GM19455 (cell line): ENCODE data around the gene ANKRD55.
"Not testable (repeated sequence)": the region's sequence is repeated elsewhere in the genome, so short reads cannot be mapped to it uniquely, and the experiment has no call there.

Experiments used
- ATAC-seq: cut with Tn5 transposase; IDR thresholded peaks from one replicate; pipeline ENCODE4 v1.9.1; 2021; ENCODE audit not compliant: unreplicated experiment

Gene ANKRD55

GRCh38 chr5:56233230-56233629, at the start of gene ANKRD55:
ANKRD55 (minus strand) TSS chr5:56233330; CDS start chr5:56232913, 417 bp downstream.
- ATAC-seq, result no peak

- no peak for ATAC-seq
Observed at GRCh38 chr5:56282216-56282615, 49.1 kb upstream of the ANKRD55 start.

GRCh38 chr5:56281489-56282165, 48.5 kb upstream of the ANKRD55 start:
- ATAC-seq, result no peak

GRCh38 chr5:56279979-56280378, 46.8 kb upstream of the ANKRD55 start:
- ATAC-seq, result no peak

DNA sequence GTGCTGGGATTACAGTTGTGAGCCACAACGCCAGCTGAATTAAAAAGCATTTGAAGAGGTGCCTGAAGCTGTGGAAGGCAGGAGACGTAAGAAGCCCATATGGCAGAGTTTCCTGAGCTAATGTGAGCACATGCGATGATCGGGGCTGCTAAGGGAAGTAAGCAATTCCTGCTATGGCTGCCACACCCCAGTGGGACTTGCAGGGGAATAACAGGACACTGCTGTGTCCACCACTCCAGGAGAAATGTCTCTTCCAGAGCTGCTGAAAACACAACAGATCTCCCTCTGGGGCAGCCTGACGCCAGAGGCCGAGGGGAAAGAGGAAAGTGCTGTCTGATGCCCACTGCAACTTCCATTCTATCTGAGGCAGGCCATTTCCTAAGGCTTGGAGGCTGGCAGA, 46.2 kb upstream of the ANKRD55 start:
- ATAC-seq, result no peak

GRCh38 chr5:56278335-56278753, 45.2 kb upstream of the ANKRD55 start:
- no peak for ATAC-seq

DNA sequence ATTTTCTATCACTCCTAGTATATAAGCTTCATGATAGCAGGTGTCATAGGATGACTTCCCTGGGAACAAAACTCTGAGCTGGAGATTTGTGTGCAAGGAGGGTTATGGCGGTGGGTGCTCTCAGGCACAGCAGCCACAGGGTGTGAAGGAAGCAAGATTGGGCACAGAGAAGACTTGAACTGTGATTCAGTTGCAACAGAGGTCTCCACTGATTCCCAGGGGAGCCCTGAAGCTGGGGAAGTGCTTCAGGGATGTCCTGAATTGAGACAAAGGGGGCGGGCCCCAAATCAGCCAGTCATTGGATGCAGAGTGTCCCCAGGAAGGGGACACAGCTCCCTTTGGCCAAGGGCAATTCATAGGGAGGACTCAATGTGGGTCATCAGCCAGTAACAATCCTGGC, 44.4 kb upstream of the ANKRD55 start:
- ATAC-seq, result no peak

DNA sequence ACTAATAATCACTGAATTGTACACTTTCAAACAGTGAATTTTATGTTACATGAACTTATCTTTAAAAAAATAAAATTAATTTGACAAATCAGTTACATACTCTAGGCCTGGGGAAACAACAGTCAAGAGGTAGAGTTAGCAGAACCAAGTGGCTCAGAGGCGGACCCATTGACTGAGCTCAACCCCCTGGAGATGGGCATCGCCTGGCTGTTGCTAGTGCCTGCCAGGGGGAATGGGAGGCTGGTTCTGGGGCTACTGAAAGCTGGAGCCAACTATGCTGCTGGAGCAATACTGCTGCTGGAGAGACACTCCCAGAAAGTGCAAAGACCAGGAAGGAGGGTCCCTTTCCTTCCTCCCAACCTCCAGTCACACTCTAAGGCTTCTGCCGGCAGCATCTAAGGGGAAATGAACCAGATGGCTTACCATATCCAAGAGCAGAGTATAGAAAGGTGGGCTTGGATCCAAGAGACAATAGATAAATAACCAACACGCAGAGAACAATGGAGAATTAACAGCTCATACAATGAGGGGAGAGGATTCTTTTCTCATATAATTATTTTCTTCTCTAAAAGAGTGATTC, 40.3 kb upstream of the ANKRD55 start:
- ATAC-seq, result no peak

DNA sequence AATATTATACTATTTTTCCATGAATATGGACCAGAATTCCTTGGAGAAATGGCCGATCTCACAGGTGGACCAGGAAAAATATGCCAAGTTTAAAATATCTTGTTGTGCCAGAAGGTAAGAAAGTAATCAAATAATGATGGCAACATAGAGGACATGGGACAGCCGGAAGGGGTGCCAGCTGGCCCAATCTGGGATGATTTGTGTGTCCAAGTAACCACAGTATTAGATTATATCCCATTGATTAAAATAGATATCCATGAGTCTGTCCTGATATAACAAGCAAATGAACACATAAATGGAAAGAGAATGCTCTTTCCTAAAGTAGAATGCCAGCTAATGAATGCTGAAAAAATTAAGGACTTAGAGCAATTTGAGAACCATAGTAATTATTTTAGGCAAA, 39.6 kb upstream of the ANKRD55 start:
- no peak for ATAC-seq

DNA sequence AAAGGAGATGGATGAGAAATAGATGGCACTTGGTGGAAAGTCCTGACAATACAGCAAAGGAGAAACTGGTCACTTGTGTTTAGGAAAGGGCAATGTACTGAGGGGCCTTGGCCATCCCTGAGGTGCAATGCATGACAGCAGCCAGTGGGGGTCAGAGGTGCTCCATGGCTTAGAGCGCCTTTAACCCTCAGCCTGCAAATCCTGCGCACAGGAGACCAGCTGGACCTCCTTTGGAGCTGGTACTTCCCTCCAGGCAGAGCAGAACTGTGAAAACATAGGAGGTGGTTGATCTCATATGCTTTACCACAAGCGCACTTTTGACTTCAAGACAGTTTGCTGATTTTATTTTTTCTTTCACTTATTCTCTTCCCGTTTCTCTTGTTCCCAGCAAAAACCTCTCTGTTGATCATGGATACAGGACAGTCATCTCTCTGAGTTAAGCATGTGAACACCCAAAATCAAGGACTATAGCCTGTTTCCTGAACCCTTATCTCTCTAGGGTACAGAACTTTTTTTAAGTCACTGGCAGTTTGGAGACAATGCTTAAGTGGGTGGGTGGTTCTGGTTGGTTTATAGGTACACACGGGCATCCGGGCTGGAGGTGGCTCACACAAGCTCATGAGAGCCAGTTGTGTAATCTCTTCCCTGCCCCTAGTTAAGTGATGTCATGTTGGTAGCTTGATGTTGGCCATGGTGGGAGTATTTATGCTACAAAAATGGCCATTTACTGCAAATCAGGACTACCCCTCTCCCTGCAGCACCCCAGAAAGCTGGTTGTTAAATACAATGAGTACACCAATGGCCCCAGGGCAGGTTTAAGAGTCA, 37.6 kb upstream of the ANKRD55 start:
- ATAC-seq, result peak; percentile 89

DNA sequence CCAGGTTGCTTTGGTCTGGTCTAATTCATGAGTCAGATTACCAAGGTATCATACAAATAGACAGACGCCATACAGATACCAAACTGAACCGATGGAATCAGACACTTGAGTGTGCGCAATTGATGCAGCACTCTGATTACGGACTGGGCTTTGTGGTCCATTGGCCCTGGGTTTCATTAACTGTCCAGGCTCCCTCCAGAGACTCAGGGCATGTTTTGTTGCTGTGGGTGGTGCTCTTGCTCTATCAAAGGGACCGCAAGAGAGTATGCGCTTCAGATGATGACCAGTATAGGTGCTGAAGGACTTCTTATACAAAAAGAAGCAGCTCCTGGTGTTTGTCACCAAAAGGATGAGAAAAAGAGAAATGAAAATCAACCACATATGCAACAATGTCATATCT, 36.9 kb upstream of the ANKRD55 start:
- no peak for ATAC-seq

DNA sequence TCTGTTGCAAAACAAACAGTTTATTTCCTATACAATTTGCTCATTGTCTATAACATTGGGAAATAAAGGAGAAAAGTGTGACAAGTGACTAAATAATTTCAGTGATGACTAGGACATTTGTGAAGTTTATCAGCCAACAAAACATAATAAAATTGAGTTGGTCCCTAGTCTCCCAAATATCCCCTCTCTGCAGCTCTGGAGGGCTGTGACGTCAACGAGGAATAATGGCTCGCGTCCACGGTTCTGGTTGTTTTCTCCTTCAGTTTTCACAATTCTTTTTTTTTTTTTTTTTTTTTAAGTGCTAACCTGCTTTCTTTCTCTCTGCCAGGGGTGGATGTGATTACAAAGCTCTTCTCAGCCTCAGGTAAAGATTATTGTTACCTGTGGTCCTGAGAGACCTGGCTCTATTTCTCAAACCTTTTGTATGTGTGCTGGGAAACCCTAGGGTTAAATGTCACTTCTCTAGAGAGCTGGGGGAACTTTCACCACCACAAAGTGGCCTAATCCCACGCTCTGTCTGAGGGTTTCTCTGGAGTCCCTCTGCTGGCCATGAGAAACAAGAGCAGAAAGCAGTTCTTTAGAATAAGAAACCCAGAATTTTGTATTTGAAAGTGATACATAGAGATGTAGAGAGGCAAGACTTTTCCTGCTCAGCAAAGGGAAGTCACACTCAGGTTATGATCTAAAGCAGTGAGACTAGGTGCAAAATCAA, 36.2 kb upstream of the ANKRD55 start:
- no peak for ATAC-seq

- not testable (repeated sequence) for ATAC-seq
Observed at GRCh38 chr5:56268707-56269106, 35.6 kb upstream of the ANKRD55 start.

DNA sequence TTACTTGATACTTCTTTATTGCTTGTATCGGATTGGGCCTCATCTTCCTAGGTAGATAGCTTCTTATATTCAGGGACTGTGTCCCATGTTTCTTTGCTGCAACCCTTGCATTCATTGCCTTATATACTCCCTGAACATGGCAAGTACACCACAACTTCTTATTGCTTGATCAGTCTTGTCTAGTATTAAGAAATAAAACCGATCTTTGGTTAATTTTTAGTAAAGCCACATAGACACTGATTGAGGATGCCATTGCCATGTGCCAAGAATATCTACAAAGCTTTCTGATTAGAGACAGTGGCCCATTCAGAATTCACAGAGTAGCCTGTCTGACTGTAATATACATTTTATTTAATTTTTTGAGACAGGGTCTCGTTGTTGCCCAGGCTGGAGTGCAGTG, 34.7 kb upstream of the ANKRD55 start:
- ATAC-seq, result no peak

DNA sequence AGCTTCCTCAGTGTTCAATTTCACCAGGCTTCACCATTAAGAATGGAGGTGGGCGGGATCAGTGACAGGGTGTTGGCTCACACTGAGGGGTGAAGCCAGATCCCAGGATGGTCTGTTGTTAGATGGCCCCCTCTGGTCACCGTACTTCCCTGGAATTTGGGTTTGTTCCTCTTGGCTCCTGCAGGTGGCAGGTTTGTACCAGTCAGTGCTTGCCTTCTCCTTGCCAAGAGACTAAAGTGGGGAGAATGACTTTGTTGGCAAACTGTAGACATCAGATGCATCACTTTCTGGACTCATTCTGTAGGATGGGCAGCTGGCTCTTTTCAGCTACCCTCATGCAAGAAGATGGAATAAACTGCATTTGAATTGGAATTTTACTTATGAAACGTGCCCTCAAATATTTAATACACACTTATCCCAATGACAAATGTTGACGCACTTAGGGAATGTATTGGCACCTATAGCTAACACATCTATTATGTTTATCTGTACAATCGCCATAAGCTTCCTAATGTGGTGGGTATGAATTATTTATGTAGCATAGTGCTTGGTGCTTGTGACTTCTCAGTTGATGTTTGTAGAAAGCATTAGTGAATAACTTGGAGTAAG, 31.4 kb upstream of the ANKRD55 start:
- no peak for ATAC-seq

DNA sequence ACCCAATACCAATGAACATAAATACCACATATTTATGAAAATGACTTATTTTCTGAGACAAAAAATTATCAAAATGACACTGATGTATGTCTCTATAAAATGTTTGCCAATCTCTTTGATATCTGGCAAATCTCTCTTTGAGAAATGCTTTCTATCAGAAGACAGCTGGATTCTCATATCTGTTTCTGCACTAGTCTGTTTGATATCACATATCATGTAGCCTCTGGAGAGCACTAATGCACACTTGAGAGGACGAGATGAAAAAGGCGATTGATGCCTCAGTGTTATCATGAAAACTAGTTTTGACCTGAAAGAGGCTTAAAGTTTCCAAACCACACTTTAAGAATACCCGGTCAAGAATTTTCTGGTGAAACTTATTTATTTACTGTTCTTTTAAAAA, 29.1 kb upstream of the ANKRD55 start:
- no peak for ATAC-seq

DNA sequence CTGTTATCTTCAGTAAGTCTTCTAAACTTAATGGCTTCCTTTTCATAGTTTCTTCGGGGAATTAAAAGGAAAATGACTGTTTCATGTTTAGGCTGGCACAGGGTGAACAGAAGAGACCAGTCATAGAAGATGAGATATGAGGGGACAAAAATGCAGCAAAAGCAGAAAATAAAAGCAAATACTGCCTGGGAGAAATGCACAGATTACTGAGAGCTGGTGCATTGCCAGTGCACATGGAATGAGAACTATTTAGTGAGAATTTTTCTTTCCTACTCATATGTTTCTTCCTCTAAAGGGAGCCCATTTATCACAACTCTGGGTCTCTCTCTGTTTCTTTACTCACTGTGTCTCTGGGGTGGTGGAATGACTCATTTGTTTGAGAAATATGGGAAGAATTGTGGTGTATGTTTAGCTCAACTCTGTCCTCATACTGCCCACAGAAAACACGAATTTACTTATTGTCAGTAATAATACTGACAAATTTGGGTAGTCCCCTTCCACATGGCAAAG, 25.9 kb upstream of the ANKRD55 start:
- no peak for ATAC-seq

DNA sequence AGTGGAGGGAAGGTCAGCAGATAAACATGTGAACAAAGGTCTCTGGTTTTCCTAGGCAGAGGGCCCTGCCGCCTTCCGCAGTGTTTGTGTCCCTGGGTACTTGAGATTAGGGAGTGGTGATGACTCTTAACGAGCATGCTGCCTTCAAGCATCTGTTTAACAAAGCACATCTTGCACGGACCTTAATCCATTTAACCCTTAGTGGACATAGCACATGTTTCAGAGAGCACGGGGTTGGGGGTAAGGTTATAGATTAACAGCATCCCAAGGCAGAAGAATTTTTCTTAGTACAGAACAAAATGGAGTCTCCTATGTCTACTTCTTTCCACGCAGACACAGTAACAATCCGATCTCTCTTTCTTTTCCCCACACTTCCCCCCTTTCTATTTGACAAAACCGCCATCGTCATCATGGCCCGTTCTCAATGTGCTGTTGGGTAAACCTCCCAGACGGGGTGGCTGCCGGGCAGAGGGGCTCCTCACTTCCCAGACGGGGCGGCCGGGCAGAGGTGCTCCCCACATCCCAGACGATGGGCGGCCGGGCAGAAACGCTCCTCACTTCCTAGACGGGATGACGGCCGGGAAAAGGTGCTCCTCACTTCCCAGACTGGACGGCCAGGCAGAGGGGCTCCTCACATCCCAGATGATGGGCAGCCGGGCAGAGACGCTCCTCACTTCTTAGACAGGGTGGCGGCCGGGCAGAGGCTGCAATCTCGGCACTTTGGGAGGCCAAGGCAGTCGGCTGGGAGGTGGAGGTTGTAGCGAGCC, 24.8 kb upstream of the ANKRD55 start:
- ATAC-seq, result not testable (repeated sequence)

DNA sequence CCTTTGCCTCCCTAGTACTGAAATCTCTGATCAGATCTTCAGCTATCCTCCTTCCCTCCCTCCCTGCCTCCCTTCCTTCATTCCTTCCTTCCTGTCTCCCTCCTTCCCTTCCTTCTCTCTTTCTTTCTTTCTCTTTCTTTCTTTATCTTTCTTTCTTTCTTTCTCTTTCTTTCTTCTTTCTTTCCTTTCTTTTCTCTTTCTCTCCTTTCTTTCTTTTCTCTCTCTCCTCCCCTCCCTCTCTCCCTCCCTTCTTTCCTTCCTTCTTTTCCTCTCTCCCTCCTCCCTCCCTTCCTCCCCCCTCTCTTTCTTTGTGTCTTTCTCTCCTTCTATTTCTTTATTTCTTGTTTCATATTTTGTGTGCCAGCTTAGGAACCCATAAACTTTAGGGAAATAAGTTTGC, 23.9 kb upstream of the ANKRD55 start:
- ATAC-seq, result no peak

DNA sequence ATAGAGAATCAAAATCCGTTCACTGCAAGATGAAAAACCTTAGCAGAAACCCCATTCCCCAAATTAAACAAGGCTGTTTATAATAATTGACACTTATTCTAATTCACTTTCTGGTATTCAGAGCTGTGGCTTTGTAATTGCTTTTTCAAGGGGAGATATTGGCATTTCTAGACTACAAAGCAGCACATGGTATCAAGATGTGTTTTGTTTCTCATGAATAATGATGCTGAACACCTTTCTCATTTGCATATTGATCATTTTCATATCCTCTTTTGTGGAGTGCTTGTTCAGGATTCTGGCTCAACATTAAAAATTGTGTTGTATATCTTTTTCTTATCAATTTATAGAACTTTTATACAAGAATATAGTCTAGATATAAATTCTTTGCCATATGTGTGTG, 22.4 kb upstream of the ANKRD55 start:
- ATAC-seq, result no peak
